A204.1 (cell line): ENCODE measurements around the gene MEI4.
A peak's percentile ranks its signal among the peaks of the same experiment; 100 is the strongest.
"Not testable (repeated sequence)": the region's sequence is repeated elsewhere in the genome, so short reads cannot be mapped to it uniquely, and the experiment has no call there.

Experiments used
- FAIRE-seq: peaks from 2 replicates; lab custom pipeline; 2012; peaks lifted over from hg19 to GRCh38; lab: Jason Lieb, UNC

The MEI4 gene

DNA sequence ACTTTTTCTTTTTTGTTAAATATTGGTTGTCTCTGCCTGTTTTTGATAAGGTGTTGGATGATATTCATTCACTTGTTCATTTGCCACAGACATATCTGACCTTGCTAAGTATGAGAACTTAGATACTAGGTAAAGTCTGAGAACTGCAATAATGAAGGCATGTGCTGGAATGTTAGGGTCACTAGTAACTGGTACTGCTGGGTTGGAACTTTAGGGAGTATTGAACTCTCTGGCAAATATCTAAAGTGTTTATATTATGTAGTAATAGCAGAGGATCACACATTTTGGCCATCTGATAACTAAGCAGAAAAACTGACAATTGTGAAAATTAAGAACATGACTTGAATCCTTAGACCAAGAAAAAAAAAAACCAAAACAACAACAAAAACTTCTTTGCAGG, 162.7 kb downstream of the MEI4 start:
- no peak for FAIRE-seq

DNA sequence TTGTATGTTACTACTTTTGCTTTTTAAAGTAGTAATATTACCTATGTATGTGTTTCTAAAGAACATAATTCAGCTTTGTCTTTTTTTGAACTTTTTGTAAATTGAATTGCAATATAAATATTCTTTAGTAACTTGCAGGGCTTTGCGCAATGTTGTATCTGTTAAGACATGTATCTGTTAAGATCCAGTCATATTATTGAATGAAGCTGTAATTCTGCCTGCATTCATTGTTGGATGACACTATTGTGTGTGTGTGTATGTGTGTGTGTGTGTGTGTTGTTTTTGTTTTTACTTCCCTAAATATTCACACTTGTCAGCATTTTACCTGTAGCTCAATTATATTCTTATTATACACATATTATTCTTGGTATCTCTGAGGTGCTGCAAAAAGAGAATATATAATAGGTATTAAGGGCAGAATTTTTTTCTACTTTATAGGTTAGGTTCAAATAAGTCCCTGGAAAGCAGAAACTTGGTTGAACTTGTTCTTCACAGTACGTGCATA, 164.0 kb downstream of the MEI4 start:
- no peak for FAIRE-seq

DNA sequence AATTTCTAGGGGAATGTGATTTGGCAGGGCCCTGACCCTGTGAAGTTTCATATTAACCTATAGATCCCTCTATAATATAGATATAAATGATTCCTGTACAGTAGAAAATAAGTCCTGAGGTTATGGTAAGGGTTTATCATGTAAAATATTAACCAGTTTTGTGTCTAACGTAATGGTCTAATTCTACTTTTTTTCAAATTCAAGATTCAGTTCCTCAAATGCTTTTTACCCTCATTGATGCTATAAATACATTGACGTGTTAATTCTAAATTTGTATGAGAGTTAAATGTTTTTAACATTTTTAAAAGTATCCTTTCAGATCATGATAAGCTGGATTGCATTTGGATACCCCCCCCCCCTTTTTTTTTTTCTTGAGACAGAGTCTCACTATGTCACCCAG, 169.4 kb downstream of the MEI4 start:
- FAIRE-seq: no peak

DNA sequence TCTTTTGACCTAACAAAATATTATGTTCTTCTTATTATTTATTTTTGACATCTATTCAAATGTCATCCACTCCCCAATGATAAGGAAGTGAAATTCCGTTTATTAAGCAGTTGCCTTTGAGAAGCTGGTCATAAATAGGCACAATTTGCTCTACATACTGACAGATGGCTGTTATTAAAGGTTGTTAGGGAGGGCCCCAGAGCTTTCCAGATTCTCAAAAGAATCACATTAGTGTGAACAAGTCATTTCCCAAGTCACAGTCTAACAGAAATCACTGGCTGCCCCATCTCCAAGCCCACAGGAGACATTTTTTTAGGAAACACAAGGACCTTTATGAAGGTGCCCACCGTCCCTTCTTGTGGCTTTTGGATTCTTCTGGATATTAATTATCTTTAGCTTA, 172.4 kb downstream of the MEI4 start:
- no peak for FAIRE-seq

DNA sequence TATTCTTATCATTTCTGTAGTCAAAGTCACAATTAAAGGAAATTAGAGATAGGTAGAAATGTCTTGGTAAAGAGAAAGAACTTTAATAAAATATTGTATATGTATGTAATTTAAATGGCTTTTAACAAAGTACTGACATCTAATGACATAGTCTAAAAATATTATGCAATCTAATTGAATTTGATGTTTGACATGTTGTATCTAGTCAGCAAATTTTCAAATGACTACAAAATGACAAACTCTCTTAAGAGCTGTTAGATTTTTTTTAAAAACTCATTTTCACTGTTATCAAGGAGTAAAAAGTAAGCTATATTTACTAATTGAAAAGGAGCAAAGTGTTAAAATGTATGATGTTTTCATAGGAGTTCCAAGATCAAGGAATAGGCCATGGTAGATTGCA, 176.9 kb downstream of the MEI4 start:
- no peak for FAIRE-seq

DNA sequence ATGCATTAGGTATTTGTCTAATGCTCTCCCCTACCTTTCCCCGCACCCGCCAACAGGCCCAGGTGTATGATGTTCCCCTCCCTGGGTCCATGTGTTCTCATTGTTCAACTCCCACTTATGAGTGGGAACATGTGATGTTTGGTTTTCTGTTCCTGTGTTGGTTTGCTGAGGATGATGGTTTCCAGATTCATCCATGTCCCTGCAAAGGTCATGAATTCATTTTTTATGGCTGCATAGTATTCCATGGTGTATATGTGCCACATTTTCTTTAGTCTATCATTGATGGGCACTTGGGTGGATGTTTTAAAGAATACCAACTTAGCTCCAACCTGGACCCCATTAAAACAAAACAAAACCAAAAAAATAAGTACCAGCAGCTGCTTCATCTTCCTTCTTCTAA, 180.9 kb downstream of the MEI4 start:
- FAIRE-seq: not testable (repeated sequence)

DNA sequence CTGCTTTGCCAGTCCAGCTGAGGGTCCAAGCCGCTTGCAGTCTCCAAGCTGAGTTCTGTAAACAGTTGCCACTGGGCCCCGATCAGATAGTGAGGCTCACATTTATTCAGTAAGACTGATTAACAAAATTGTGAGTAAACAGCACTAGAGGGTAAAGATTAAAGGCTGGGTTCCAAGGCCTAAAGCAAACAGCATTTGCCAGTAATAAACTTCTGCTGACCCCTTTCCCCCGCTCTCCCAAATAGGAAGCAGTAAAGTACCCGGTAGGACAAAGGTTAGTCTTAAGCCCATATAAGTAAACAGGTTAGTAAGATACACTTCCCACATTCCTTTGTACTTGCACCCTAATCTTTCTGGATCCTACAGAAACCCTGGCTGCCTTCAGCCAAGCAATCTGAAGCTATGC, 181.8 kb downstream of the MEI4 start:
- FAIRE-seq: no peak

DNA sequence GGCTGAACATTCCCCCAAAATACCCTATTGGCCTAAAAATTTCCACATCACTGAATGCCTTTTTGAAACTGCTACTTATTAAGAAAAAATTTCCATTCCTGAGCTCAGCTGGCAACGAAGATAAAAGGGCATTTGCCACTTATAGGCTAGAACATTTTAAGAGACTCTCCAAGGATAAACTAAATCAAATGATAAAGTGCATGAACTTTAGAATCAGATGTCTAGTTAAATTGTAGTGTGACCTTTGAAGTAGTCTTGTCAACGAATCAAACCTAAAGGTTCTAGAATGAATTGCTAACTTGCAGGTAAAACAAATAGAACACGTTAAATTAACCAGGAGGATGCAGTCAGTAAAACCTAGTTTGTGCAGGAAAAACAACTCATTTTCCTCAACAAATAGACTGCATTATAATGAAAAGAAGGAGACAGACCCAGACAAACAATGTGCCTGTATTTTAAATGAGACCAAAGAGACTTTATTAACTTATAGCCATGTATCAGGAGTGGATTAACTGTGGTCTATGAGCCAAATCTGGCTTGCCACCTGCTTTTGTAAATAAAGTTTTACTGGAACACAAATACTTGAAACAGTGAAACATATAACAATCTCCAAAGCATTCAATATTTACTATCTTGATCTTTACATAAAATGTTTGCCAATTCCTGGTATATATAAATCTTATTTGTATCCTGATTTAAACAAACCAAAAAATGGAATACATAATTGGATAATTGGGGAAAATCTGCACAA, 184.4 kb downstream of the MEI4 start:
- peak; percentile 74 for FAIRE-seq

DNA sequence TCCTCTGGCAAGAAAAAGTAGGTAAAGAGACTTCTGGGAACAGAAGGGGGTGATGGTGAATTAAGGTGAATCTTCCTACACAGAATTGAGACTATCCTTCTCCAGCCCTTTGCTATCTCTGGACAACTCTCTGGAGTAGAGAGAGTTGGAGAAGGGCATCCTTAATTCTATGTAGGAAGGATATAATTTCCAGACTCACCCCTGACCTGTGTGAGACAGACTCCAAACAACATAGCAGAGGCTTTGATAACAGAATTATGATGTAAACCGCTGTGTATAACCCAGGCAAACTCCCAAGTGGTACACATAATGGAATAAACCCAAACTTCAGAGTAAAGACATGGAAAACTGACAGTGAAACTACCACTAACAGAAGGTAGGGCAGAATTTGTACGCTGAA, 186.5 kb downstream of the MEI4 start:
- no peak for FAIRE-seq

DNA sequence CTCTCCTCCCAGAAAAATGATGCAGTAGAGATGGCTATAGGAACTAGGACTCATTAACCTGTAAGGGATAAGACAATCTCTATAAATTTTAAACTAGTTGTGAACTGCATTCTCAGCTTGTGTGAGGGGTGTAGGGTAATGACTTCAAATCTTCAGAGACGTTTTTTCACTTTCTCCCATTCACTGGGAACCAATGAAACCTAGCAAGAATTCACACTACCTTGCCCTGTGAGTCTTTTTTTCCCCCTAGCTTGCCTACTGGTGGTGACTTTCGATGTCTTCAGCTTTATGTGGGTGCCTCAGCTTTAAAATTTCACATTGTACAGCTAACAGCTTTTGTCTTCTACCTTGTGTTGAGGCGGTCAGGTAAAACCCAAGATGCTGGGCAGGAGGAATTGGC, 192.0 kb downstream of the MEI4 start:
- no peak for FAIRE-seq

DNA sequence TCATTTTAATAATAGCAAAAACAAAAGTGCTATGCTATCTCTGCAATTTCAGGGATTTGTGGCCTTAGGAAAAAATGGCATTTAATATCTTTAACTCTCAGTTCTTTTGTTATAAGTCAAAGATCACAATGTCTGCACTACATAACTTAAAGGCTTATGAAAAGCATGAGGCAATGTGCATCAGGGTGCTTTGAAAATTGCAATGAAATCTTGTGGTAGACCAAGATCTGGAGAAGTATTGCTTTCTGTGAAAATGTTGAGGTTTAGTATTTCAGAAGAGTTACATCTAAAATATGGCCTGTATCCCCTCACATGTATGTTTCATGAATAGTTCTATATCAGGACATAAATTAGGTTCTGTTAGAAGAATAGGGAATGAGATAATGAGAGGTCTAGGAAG, 200.6 kb downstream of the MEI4 start:
- FAIRE-seq: no peak

DNA sequence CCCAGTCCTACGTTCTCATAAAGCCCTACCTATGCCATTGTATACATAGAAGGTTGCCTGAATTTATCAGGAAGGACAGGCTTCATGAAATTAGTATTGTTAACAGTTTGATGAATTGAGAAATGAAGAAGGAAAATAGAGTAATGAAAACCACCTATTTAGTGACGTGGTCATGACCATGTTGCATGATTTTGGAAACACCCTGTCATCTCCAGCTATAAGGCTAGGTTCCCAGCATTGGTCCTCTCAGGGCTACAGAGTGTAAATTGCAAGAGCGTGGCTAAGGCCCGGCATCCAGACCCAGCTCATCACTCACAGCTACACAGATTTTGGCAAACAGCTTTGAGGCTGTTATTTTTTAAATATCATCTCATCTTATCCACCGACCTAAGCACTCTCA, 203.6 kb downstream of the MEI4 start:
- no peak for FAIRE-seq

DNA sequence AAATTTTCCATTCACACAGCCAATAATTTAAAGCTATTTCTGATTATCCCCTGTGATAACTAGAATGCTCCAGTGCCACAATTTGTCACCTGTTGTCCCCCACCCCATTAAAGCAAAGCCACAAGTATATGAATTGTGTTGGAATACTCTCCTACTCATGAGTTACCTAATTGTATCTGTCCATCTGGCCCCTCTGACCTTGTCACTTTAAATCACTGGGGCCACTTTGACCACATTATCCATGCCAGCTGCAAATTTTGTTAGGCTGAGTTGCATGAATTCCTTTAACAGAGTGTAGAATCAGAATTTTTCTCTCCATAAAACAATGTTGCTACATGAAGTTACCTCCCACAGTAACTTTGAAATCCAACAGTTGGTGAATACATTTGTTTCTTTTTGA, 204.6 kb downstream of the MEI4 start:
- no peak for FAIRE-seq

DNA sequence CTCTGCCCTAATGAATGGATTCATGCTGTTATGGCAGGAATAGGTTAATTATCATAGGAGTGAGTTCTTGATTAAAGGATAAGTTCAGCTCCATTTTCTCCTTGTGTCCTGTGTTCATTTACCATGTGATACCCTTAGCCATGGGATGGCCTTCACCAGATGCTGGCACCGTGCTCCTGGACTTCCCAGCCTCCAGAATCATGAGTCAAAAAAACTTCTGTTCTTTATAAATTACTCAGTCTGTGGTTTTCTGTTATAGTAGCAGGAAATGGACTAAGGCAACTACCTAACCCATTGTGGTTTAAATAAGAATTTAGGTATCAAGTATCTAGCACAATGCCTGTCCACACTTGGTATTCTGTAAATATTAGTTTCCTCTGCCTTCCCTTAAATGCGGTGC, 223.5 kb downstream of the MEI4 start:
- FAIRE-seq: no peak

DNA sequence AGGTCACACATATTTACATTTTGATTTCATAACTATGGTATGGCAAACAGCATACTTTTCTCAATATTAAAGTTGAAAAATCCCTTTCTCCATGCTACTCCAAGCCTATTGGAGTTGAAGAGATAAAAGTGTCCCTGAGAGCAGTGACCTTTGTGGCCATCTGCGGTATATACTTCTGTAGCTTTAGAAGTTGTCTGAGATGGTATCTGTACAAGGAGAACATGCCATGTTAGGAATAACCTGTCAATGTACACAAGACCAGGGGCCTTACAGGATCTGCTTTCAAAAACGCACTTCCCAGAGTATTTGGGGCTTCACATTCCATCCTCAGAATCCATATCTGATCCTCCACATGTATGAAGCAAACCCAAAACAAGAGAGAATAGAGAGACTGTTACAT, 226.7 kb downstream of the MEI4 start:
- FAIRE-seq: no peak

DNA sequence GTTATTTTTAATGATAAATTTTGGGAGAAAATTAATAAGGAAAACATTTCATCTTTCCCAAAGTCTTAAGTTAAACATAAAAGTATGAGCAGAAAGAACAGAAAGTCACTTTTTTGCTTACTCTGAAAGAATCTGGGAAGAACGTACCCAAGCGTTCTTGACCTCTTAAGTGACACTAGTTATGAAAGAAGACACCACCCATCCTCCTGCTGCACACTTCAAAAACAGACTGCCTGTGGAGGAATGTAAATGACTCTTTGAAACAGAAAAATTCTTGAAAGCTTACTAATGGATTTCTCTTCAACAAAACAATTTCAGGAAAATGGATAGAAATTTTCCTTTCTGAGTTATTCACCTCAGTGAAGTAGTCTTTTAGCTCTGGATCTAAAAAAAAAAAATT, 227.7 kb downstream of the MEI4 start:
- no peak for FAIRE-seq

DNA sequence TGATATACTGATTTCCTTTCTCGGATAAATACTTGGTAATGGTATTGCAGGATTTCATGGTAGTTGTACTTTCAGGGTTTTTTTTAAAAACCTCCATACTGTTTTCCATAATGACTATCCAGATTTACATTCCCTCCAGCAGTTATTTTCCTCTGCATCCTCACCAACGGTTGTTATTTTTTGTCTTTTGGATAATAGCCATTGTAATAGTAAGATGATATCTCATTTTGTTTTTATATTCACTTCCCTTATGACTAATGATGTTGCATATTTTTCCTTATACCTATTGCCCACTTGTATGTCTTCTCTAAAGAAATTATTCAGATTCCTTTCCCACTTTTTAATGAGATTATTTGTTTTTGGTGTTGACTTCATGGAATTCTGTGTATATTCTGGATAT, 231.0 kb downstream of the MEI4 start:
- FAIRE-seq: no peak

DNA sequence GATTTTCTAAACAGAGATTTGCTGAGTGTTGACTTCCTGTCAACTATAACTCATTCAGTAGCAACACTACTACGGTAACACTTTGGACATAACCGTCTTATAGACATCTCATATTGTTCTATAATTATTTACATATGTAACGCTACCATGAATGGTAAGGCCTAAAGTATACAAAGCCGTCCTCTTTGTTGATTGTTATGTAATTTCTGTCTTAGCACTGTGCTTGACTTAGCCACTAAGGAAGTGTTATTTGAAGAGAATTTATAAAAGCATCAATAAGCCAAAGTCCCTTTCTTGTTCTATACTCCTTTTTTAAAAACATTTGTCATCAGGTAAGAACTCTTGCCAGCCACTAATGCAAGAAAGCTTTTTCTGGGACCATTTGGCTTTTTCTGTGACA, 240.6 kb downstream of the MEI4 start:
- no peak for FAIRE-seq

DNA sequence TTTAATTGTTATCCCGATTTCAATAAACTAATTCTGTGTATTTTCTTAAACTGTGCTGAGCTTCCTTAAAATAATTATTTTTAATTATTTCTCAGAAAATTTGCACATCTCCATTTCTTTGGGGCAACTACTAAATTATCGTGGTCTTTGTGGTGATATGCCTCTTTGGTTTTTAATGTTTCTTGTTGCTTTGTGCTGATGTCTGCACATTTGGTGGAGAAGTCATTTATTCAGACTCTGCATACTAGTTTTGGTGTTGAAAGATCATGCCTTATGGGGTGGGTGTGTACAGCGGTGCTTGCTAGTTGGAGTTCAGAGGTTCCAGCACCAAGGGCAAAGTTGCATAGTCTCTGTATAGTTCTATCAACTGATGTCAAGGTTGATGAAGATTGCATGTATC, 253.2 kb downstream of the MEI4 start:
- FAIRE-seq: no peak

DNA sequence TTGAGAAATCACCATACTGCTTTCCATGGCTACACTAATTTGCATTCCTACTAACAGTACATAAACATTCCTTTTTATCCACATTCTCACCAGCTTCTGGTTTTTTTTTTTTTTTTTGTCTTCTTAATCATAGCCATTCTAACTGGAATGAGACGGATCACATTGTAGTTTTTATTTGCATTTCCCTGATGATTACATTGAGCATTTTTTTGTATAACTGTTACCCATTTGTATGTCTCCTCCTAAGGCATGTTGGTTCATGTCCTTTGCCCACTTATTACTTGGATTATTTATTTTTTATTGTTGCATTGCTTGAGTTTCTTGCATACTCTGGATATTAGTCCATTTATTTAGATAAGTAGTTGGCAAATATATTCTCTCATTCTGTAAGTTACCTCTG, 258.0 kb downstream of the MEI4 start:
- no peak for FAIRE-seq

DNA sequence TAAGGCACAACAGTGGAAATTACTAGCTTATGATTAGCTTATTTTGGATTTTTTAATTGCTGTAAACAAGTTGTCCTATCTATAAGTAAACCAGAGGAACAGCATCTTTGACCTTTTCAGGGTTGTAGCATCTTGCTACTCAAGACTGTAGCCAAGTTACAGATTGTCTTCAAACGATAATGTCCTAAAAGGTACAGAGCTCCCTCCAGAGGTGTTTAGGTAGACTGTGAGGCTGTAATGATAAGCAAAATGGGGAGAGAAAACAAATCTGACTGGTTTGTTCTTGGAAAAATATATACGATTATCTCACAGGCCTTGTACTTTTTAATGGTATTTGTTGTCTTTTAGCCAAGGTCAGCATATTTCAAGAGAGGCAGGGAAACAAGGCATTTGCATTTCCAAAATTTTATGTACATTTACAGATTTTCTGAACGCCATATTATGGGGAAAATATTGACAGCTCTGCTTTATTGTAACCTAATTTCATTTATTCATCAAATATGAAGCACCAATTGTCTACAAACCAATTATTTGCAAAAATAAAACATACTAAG, 273.4 kb downstream of the MEI4 start:
- no peak for FAIRE-seq

DNA sequence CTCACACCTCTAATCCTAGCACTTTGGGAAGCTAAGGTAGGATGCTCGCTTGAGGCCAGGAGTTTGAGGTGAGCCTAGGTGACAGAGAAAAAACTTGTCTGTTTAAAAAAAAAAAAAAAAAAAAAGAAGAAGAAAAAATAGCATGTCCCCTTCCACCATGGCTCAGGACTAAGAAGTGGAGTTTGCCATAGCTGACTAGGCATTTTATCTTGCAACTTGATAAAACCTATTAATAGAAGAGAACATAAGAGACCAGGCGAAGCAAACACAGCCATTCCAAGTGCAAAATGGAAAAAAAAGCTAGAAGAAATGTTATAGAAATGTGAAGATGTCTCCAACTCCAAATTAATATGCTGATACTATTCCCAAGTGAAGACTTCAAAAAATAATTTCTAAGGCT, 277.5 kb downstream of the MEI4 start:
- no peak for FAIRE-seq

DNA sequence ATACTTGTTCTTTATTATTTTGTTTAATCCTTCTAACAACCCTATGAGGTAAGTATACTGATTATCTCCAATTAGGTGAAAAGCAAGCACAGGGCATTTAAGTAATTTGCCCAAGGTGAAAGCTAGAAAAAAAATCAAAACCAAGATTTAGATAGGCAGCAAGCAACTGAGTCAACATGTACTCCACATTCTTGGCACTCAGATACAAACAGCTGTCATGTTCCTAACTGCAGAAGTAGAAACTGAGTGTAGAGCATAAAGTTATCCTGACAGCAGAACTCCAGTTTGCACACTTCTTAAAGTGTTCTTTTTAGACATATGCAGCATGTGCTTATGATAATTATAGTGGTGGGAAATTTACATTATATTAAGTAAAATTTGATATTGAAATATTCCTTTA, 278.1 kb downstream of the MEI4 start:
- no peak for FAIRE-seq

DNA sequence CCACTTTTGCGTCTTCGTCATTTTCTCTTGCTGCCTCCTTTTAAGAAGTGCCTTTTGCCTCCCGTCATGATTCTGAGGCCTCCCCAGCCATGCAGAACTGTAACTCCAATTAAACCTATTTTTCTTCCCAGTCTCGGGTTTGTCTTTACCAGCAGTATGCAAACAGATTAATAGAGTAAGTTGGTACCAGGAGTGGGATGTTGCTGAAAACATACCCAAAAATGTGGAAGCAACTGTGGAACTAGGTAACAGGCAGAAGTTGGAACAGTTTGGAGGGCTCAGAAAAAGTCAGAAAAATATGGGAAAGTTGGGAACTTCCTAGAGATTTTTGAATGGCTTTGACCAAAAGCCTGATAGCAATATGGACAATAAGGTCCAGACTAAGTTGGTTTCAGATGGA, 309.2 kb downstream of the MEI4 start:
- FAIRE-seq: no peak
